Left renal pelvis (tissue), 4 donors: ENCODE results near the gene DARS2. TPM values are rescaled to one million over a fixed set of nuclear protein-coding genes. Genes with fewer than 3 reads are reported as not detected.

ENCODE experiments used
- DNase-seq, 4 donors: peaks; one replicate each; pipeline ENCODE4 v3.0.0-alpha.2; 2013; ENCODE audit warnings: low read depth in 4 of 4, low spot score in 3 of 4
- polyA plus RNA-seq, 4 donors: library from polyadenylated mRNA; unstranded; fragments of 120-200 nt; gene quantifications; one replicate each; pipeline ENCODE4 v1.2.1, GENCODE V29; 2013; ENCODE audit not compliant: insufficient read length in 4 of 4

DARS2 gene
- polyA plus RNA-seq, 4 donors, result 15.1 to 28.7 (median 27.4) TPM

GRCh38 chr1:173884701-173885100, 60.2 kb downstream of the DARS2 start:
- no peak for DNase-seq

- no peak for DNase-seq
Observed at GRCh38 chr1:173886746-173887611, 62.5 kb downstream of the DARS2 start.

- DNase-seq, result no peak
Observed at GRCh38 chr1:173887627-173888026, 63.2 kb downstream of the DARS2 start.

- DNase-seq, result no peak
Observed at GRCh38 chr1:173888749-173889148, 64.3 kb downstream of the DARS2 start.

- no peak for DNase-seq
Observed at GRCh38 chr1:173889885-173890284, 65.4 kb downstream of the DARS2 start.

GRCh38 chr1:173893611-173894010, 69.1 kb downstream of the DARS2 start:
- DNase-seq, result no peak

- no peak for DNase-seq
Observed at GRCh38 chr1:173894189-173894588, 69.7 kb downstream of the DARS2 start.

- no peak for DNase-seq
Observed at GRCh38 chr1:173900427-173900826, 76.0 kb downstream of the DARS2 start.

- no peak for DNase-seq
Observed at GRCh38 chr1:173900992-173901391, 76.5 kb downstream of the DARS2 start.

- no peak for DNase-seq
Observed at GRCh38 chr1:173903827-173904531, 79.5 kb downstream of the DARS2 start.

Other genes with a start within 250 kb of the DARS2 start
- under 1 TPM in 3 of 4 donors, not detected in 1; 0.03 to 0.15 (median 0.09) TPM for gene SLC9C2, start 221.6 kb upstream of the DARS2 start, polyA plus RNA-seq
- gene TEX50, start 189.3 kb upstream of the DARS2 start, polyA plus RNA-seq, result not detected
- gene ANKRD45, start 154.8 kb upstream of the DARS2 start, polyA plus RNA-seq, result 1 to 10 TPM; 1.4 to 7.6 (median 4.7) TPM
- 10 to 100 TPM; 22.0 to 32.7 (median 23.7) TPM for gene KLHL20, start 109.7 kb upstream of the DARS2 start, polyA plus RNA-seq
- 10 to 100 TPM; 10.7 to 14.3 (median 12.1) TPM for gene CENPL, start 210 bp downstream of the DARS2 start, polyA plus RNA-seq
- gene GAS5, start 43.3 kb downstream of the DARS2 start, polyA plus RNA-seq, result 100 to 1,000 TPM; 575 to 748 (median 635) TPM
- 10 to 100 TPM in 1 of 4 donors, 1 to 10 TPM in 3; 7.5 to 10.5 (median 8.7) TPM for gene ZBTB37, start 43.7 kb downstream of the DARS2 start, polyA plus RNA-seq
- gene SERPINC1, start 92.7 kb downstream of the DARS2 start, polyA plus RNA-seq, result 1 to 10 TPM in 1 of 4 donors, under 1 TPM in 3; 0.37 to 5.5 (median 0.42) TPM
- gene RC3H1, start 197.7 kb downstream of the DARS2 start, polyA plus RNA-seq, result 10 to 100 TPM; 12.5 to 14.4 (median 13.0) TPM